OCI-LY3 (cell line): ENCODE results near the gene EPN2.

ENCODE experiments used
- H2AFZ ChIP-seq: fragments of 200-600, 300-600 bp; shearing (Covaris generic); 2 replicates; pipeline ENCODE4 v1.6.0; 2014; ENCODE audit warnings: antibody characterized with exemption, low read depth, low read length
- H3K27ac ChIP-seq: fragments of 200-600, 300-600 bp; sonication (generic); 2 replicates; pipeline ENCODE4 v1.5.1; 2014; ENCODE audit warnings: mild to moderate bottlenecking, low read length, moderate library complexity, mixed read lengths
- H3K27me3 ChIP-seq: fragments of 200-600, 300-600 bp; sonication (generic); 2 replicates; pipeline ENCODE4 v1.6.1; 2014; ENCODE audit warnings: low read depth, low read length, mixed read lengths
- H3K36me3 ChIP-seq: fragments of 200-600, 300-600 bp; sonication (generic); replicated peaks from 2 replicates; pipeline ENCODE3; 2014; ENCODE audit warnings: low read depth, low read length, mixed read lengths
- H3K4me1 ChIP-seq: fragments of 300-600, 200-600 bp; sonication (generic); 2 replicates; pipeline ENCODE4 v1.6.1; 2014; ENCODE audit warnings: low read length, mixed read lengths
- H3K4me2 ChIP-seq: fragments of 200-600, 300-600 bp; sonication (generic); 2 replicates; pipeline ENCODE4 v1.6.1; 2014; ENCODE audit warnings: low read length, mixed read lengths
- H3K4me3 ChIP-seq: fragments of 300-600, 200-600 bp; sonication (generic); 2 replicates; pipeline ENCODE4 v1.5.1; 2014; ENCODE audit warnings: antibody characterized with exemption, mild to moderate bottlenecking, low read length, moderate library complexity
- H3K79me2 ChIP-seq: fragments of 300-600, 200-600 bp; shearing (Covaris generic); 2 replicates; pipeline ENCODE4 v1.6.1; 2014; ENCODE audit warnings: mild to moderate bottlenecking, low read length, mixed read lengths
- H3K9ac ChIP-seq: fragments of 300-600, 200-600 bp; shearing (Covaris generic); 2 replicates; pipeline ENCODE4 v1.6.0; 2014; ENCODE audit warnings: mild to moderate bottlenecking, low read length, moderate library complexity
- H3K9me3 ChIP-seq: fragments of 200-600, 300-600 bp; shearing (Covaris generic); 2 replicates; pipeline ENCODE4 v1.6.1; 2014; ENCODE audit warnings: low read length, mixed read lengths; ENCODE audit not compliant: insufficient read depth
- H4K20me1 ChIP-seq: fragments of 200-600, 300-600 bp; sonication (generic); 2 replicates; pipeline ENCODE4 v1.6.1; 2016; ENCODE audit warnings: low read length, mixed read lengths; ENCODE audit not compliant: insufficient read depth
- EZH2phosphoT487 ChIP-seq: fragments of 200-600 bp; shearing (Covaris generic); IDR thresholded peaks from 2 replicates; pipeline ENCODE4 v1.6.1; 2018; ENCODE audit warnings: antibody characterized with exemption, mixed run types, low read depth
- TF ChIP-seq, protein P1 (sequence below): fragments of 200-600, 300-600 bp; sonication (generic); IDR thresholded peaks from 2 replicates; pipeline ENCODE4 v1.5.1; 2014; ENCODE audit warnings: antibody characterized with exemption, low read length, low read depth

Gene EPN2

DNA sequence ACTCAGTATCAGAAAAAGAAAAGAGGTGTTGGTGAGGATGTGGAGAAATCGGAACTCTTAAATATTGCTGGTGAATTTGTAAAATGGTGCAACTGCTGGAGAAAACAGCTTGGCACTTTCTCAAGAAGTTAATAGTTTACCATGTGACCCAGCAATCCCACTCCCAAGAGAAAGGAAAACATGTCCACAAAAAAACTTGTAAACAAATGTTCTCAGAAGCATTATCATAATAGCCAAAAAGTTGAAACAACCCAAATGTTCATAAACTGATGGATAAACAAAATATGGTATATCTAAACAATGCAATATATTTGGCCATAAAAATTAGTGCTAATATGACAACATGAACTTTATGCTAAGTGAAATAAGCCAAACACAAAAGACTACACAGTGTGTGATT is 138.6 kb downstream of the EPN2 start:
- no peak overlapping the region for H3K4me2 ChIP-seq
- H3K4me3 ChIP-seq = no peak overlapping the region
- no peaks in the 10 kb centered on the region for H3K79me2 ChIP-seq
- TF ChIP-seq, protein P1, sequence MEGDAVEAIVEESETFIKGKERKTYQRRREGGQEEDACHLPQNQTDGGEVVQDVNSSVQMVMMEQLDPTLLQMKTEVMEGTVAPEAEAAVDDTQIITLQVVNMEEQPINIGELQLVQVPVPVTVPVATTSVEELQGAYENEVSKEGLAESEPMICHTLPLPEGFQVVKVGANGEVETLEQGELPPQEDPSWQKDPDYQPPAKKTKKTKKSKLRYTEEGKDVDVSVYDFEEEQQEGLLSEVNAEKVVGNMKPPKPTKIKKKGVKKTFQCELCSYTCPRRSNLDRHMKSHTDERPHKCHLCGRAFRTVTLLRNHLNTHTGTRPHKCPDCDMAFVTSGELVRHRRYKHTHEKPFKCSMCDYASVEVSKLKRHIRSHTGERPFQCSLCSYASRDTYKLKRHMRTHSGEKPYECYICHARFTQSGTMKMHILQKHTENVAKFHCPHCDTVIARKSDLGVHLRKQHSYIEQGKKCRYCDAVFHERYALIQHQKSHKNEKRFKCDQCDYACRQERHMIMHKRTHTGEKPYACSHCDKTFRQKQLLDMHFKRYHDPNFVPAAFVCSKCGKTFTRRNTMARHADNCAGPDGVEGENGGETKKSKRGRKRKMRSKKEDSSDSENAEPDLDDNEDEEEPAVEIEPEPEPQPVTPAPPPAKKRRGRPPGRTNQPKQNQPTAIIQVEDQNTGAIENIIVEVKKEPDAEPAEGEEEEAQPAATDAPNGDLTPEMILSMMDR = no peak
- TF ChIP-seq EZH2phosphoT487 = no peak
- H4K20me1 ChIP-seq = no peaks in the 10 kb centered on the region
- H3K27ac ChIP-seq = no peak overlapping the region
- no peak overlapping the region for H2AFZ ChIP-seq
- no peaks in the 10 kb centered on the region for H3K9me3 ChIP-seq
- H3K9ac ChIP-seq = no peak overlapping the region
- H3K36me3 ChIP-seq = no peaks in the 10 kb centered on the region
- H3K4me1 ChIP-seq = 0 out of 2 replicates have a peak, but pooled peaks cover under 1% of the 10 kb centered on the region
- no peaks in the 10 kb centered on the region for H3K27me3 ChIP-seq

GRCh38 chr17:19376811-19377210 is 139.6 kb downstream of the EPN2 start:
- Histone ChIP-seq H3K9ac (peak overlapping the region; percentile 75), H3K4me2 (peak overlapping the region; percentile 76), H3K27ac (no peak overlapping the region), H2AFZ (no peak overlapping the region), H3K9me3 (no peaks in the 10 kb centered on the region), H3K79me2 (no peaks in the 10 kb centered on the region), H3K27me3 (no peaks in the 10 kb centered on the region), H4K20me1 (no peaks in the 10 kb centered on the region), H3K36me3 (no peaks in the 10 kb centered on the region), H3K4me1 (no peaks in the 10 kb centered on the region), H3K4me3 (peak overlapping the region; percentile 85)
- TF ChIP-seq, protein P1 = no peak
- TF ChIP-seq EZH2phosphoT487 = no peak

DNA sequence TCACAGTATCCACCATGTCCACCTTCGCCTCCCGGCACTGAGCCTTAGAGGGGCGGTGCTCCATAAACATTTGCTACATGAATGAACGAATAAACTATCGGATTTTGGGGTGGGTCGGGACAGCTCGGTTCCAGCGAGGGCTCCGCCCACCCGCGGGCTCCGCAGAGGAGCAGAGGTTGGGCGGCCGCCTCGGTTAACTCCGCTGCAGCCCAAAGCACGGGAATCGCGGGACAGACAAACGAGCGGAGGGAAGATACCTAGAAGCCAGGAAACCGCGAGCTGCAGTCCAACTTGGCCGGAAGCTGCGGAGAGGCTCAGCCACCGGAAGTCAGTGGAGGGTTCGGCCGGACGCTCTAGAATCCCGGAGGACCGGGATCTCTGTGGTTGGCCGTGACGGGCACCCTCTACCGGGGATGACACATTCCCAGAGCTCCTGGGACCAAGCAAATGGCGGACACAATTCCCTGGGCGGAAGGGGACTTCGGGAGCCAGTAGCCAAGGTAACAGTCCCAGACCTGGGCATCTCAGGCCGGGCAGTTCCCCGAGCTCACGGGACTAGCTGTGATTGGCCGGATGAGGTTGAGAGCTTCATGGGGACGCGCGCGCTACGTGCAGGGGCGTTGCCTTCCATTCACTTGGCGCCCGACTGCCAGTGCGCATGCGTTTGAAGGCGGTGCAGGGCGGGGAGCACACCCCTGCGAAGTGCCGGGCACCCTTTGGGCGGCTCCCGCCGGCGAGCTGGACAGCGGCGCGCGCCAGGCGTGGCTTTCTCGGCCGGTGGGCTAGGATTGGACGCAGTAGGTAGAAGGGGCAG is 140.6 kb downstream of the EPN2 start:
- Histone ChIP-seq H3K9ac (peak overlapping the region; percentile 75), H3K27ac (peak overlapping the region; percentile 76), H3K4me2 (peak overlapping the region; percentile 76), H3K79me2 (no peaks in the 10 kb centered on the region), H3K36me3 (no peaks in the 10 kb centered on the region), H3K27me3 (no peaks in the 10 kb centered on the region), H4K20me1 (no peaks in the 10 kb centered on the region), H3K9me3 (no peaks in the 10 kb centered on the region), H3K4me3 (peak overlapping the region; percentile 85), H2AFZ (0 out of 2 replicates have a peak overlapping the region, but pooled peaks have one; percentile 65), H3K4me1 (no peaks in the 10 kb centered on the region)
- no peak for TF ChIP-seq EZH2phosphoT487
- TF ChIP-seq, protein P1 = no peak

DNA sequence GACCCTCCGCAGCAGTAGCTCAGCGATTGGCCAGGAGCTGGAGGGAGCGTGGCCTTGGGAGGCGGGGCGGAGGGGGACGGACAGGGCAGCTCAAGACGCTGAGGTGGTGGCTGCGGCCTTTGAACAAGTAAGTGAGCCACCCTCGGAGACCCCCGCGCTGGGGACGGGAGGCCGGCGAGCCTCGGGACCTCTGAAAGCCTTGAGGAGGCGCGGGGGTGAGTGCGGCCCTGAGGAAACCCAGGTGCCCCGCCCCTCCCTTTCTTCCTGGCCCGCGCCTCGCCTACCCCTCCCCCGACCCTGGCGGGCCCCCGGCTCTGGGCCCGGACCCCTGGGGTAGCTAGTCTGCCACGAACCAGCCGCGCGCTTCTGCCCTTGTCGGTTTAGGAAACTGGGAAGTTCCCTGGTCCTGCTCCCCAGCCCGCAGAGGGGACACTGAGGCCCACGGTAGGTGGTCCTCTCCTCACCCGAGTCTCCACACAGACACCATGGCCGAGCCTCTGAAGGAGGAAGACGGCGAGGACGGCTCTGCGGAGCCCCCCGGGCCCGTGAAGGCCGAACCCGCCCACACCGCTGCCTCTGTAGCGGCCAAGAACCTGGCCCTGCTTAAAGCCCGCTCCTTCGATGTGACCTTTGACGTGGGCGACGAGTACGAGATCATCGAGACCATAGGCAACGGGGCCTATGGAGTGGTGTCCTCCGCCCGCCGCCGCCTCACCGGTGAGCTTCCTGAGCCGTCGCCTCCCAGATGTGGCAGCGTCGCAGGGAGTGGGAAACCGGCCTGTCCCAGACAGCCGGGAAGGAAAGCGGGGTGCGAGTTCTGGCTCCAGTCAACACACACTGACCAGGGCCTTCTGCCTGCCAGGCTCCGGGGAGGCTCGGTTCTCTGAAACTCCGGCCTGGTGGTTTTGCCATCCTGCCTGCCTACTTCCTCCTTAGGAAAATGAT is 141.5 kb downstream of the EPN2 start, which contains the start of gene MAPK7:
MAPK7 (plus strand) TSS at position 83 of the 945 bp plus-strand sequence; CDS start at position 486, 403 bp downstream.
- Histone ChIP-seq H3K4me2 (peak within 1 kb of the TSS; percentile 76), H3K27me3 (no peaks in the 10 kb centered on the region), H3K9ac (peak within 1 kb of the TSS; percentile 75), H3K4me1 (no peaks in the 10 kb centered on the region), H3K36me3 (no peaks in the 10 kb centered on the region), H4K20me1 (no peaks in the 10 kb centered on the region), H3K9me3 (no peaks in the 10 kb centered on the region), H3K4me3 (peak within 1 kb of the TSS; percentile 85), H3K79me2 (no peaks in the 10 kb centered on the region), H3K27ac (peak within 1 kb of the TSS; percentile 76), H2AFZ (0 out of 2 replicates have a peak within 1 kb of the TSS, but pooled peaks have one; percentile 65)
- TF ChIP-seq, protein P1 = no peak
- no peak for TF ChIP-seq EZH2phosphoT487
